Activated CD8-positive, alpha-beta T cell treated with anti-CD3 and anti-CD28 coated beads, Interleukin-2, amount 10 ng/mL, durations not matched to agents 7 days and 5 days (primary cell): ENCODE results near the gene PRR13. TPM values are rescaled to one million over a fixed set of nuclear protein-coding genes. Genes with fewer than 3 reads are reported as not detected.
"Not testable (repeated sequence)": the region's sequence is repeated elsewhere in the genome, so short reads cannot be mapped to it uniquely, and the experiment has no call there.

Experiments used
- ATAC-seq: fragments of 150-1000 bp; cut with Tn5 transposase; one replicate; pipeline ENCODE4 v1.10.0; 2021; ENCODE audit warnings: moderate library complexity
- CTCF ChIA-PET: fragments of 350-600 bp; sonication (Branson Sonifier 250); formaldehyde crosslinking; loops from one replicate; lab custom pipeline; 2021; ENCODE audit warnings: antibody characterized with exemption; lab: Charles Lee
- POLR2A ChIA-PET: fragments of 350-600 bp; sonication (Branson Sonifier 250); formaldehyde crosslinking; loops from one replicate; lab custom pipeline; 2021; ENCODE audit warnings: antibody characterized with exemption; lab: Charles Lee
- DNase-seq: peaks from one replicate; pipeline ENCODE4 v3.0.0-alpha.2; 2020
- H3K27ac Mint-ChIP-seq: one replicate; pipeline ENCODE4 v1.8.0; 2021; ENCODE audit warnings: mild to moderate bottlenecking, mixed read lengths
- H3K27me3 Mint-ChIP-seq: one replicate; pipeline ENCODE4 v1.8.0; 2021; ENCODE audit warnings: low read depth, mixed read lengths
- H3K36me3 Mint-ChIP-seq: one replicate; pipeline ENCODE4 v1.8.0; 2021; ENCODE audit warnings: low read depth, mixed read lengths
- H3K4me1 Mint-ChIP-seq: one replicate; pipeline ENCODE4 v1.8.0; 2021; ENCODE audit warnings: low read depth, mixed read lengths
- H3K4me3 Mint-ChIP-seq: one replicate; pipeline ENCODE4 v1.8.0; 2021; ENCODE audit warnings: mild to moderate bottlenecking, mixed read lengths
- H3K9me3 Mint-ChIP-seq: one replicate; pipeline ENCODE4 v1.8.0; 2022; ENCODE audit warnings: mixed read lengths; ENCODE audit not compliant: insufficient read depth
- total RNA-seq, 2 experiments: library from RNA; stranded (reverse); gene quantifications; one replicate each; pipeline ENCODE4 v1.2.3, GENCODE V29; 2021

The PRR13 gene
- total RNA-seq, 2 experiments from 2014 or later = 220 TPM

DNA sequence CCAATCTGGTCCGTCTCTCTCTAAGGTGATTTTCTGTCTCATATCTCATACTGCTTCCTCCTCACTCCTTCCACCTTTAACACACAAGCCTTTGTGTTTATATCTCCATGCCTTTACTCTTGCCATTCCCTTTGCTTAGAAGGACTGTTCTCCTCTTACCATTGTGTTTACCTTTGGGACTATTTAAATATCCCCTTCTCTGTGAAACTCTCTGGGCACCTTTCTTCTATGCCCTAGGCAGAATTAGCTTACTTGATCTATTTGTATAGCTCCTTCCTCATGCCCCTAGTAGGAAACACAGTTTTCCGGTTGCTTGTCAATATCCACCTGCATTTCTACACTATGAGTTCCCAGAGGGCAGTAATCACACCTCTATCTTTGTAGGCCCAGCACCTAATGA is 21.8 kb upstream of the PRR13 start:
- no peaks in the 10 kb centered on the region for H3K9me3 Mint-ChIP-seq
- POLR2A ChIA-PET = no interaction called here

DNA sequence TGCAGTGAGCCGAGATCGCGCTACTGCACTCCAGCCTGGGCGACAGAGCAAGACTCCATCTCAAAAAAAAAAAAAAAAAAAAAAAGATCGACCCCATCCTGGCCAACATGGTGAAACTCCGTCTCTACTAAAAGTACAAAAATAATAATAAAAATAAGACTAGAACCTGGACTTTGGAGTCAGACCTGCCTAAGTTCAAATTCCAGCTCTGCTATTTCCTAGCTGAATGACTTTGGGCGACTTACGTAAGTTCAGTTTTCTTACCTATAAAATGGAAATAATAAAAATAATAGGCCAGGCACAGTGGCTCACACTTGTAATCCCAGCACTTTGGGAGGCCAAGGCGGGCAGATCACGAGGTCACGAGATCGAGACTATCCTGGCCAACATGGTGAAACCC is 19.3 kb upstream of the PRR13 start:
- H3K9me3 Mint-ChIP-seq, H3K27ac Mint-ChIP-seq, H3K27me3 Mint-ChIP-seq, H3K36me3 Mint-ChIP-seq, H3K4me3 Mint-ChIP-seq, DNase-seq, ATAC-seq: not testable (repeated sequence)
- H3K4me1 Mint-ChIP-seq = peaks cover 15% of the 10 kb centered on the region
- POLR2A ChIA-PET = interaction anchor here (1.8 kb wide), 1 partner anchor 70 kb away, joined by 7 read pairs; no protein-coding TSS in a partner anchor
- CTCF ChIA-PET = interaction anchor here (1.2 to 7.5 kb wide), 4 partner anchors 40 to 263 kb away, joined by 3 to 171 read pairs (median 20); no protein-coding TSS in a partner anchor

More for the DNA sequence above, 21.8 kb upstream of the PRR13 start:
- DNase-seq (no peak), ATAC-seq (no peak)
- Mint-ChIP-seq H3K27me3 (no peaks in the 10 kb centered on the region), H3K4me1 (peaks cover 17% of the 10 kb centered on the region), H3K36me3 (peaks cover 1% of the 10 kb centered on the region), H3K27ac (no peak overlapping the region), H3K4me3 (no peak overlapping the region)
- CTCF ChIA-PET = interaction anchor here (0.7 to 7.5 kb wide), 9 partner anchors 10 to 99 kb away, joined by 3 to 171 read pairs (median 13); partner anchors contain the start of gene AAAS

GRCh38 chr12:53423597-53423996 is 17.9 kb upstream of the PRR13 start, which contains the start of gene AMHR2:
Gene AMHR2, plus strand, starts transcription at chr12:53423855. Its CDS starts 80 bp downstream, at chr12:53423935.
- Mint-ChIP-seq H3K27me3 (no peaks in the 10 kb centered on the region), H3K36me3 (no peaks in the 10 kb centered on the region), H3K9me3 (no peaks in the 10 kb centered on the region), H3K27ac (peak within 1 kb of the TSS; percentile 26), H3K4me3 (no peak within 1 kb of the TSS), H3K4me1 (peaks cover 11% of the 10 kb centered on the region)
- POLR2A ChIA-PET = no interaction called here
- CTCF ChIA-PET = interaction anchor here (0.8 to 7.5 kb wide), 5 partner anchors 69 to 103 kb away, joined by 3 to 171 read pairs (median 3); no protein-coding TSS in a partner anchor
- no peak for DNase-seq
- no peak for ATAC-seq

DNA sequence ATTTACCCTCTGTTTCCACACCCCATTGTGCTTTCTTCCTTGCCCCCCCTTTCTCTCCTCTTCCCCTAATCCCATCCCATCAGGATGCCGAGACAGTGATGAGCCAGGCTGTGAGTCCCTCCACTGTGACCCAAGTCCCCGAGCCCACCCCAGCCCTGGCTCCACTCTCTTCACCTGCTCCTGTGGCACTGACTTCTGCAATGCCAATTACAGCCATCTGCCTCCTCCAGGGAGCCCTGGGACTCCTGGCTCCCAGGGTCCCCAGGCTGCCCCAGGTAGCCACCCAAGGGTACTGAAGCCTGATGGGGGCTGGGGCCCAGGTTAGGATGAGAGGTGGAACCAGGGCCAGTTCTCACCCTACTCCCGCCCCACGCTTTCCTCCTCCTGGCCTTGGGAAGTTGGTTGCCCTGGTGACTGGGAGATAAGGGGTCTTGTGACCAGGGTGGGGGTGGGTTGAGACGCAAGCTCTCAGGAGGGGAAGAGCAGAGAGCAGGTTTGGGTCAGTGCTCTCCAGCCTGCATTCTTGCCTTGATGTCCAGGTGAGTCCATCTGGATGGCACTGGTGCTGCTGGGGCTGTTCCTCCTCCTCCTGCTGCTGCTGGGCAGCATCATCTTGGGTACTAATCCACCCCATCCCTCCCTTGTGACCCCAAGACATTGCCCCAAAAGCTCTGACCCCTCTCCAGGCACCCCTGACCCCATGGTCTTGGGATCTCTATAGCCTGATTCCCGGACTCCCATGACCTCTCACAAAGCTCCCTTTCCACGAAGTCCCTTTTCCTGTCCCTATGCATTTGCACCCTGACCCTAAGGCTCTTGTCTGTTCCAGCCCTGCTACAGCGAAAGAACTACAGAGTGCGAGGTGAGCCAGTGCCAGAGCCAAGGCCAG is 16.7 kb upstream of the PRR13 start:
- ChIA-PET CTCF (interaction anchor here (1.0 to 7.5 kb wide), 6 partner anchors 8 to 266 kb away, joined by 3 to 171 read pairs (median 4); partner anchors contain the start of gene AAAS), POLR2A (interaction anchor here (0.7 to 1.2 kb wide), 2 partner anchors 13 to 100 kb away, joined by 3 read pairs; no protein-coding TSS in a partner anchor)
- Mint-ChIP-seq H3K4me3 (no peak overlapping the region), H3K9me3 (no peaks in the 10 kb centered on the region), H3K27me3 (no peaks in the 10 kb centered on the region), H3K27ac (no peak overlapping the region), H3K36me3 (no peaks in the 10 kb centered on the region), H3K4me1 (peaks cover 11% of the 10 kb centered on the region)
- no peak for ATAC-seq
- DNase-seq = no peak

DNA sequence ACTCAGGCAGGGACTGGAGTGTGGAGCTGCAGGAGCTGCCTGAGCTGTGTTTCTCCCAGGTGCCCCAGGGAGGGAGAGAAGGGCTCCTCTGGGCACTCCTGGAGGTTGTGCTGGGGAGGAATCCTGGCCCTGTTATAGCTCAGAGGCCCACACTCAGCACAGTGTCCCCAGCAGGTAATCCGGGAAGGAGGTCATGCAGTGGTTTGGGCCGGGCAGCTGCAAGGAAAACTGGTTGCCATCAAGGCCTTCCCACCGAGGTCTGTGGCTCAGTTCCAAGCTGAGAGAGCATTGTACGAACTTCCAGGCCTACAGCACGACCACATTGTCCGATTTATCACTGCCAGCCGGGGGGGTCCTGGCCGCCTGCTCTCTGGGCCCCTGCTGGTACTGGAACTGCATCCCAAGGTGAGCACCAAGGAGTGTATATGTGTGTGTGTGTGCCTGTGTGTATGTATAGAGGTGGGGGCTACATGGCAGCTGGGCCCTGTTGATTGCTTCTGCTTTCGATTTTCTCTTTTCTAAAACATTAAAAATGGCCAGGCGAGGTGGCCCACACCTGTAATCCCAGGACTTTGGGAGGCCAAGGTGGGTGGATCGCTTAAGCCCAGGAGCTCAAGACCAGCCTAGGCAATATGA is 15.9 kb upstream of the PRR13 start:
- no peaks in the 10 kb centered on the region for H3K27me3 Mint-ChIP-seq
- peaks cover 10% of the 10 kb centered on the region for H3K4me1 Mint-ChIP-seq
- H3K9me3 Mint-ChIP-seq = no peaks in the 10 kb centered on the region
- POLR2A ChIA-PET = interaction anchor here (1.0 to 1.2 kb wide), 3 partner anchors 15 to 117 kb away, joined by 3 read pairs; no protein-coding TSS in a partner anchor
- DNase-seq (no peak), ATAC-seq (no peak)
- H3K27ac Mint-ChIP-seq = no peak overlapping the region
- CTCF ChIA-PET = interaction anchor here (1.0 to 7.5 kb wide), 6 partner anchors 9 to 266 kb away, joined by 3 to 171 read pairs (median 4); partner anchors contain the start of gene AAAS
- no peak overlapping the region for H3K4me3 Mint-ChIP-seq
- no peaks in the 10 kb centered on the region for H3K36me3 Mint-ChIP-seq

DNA sequence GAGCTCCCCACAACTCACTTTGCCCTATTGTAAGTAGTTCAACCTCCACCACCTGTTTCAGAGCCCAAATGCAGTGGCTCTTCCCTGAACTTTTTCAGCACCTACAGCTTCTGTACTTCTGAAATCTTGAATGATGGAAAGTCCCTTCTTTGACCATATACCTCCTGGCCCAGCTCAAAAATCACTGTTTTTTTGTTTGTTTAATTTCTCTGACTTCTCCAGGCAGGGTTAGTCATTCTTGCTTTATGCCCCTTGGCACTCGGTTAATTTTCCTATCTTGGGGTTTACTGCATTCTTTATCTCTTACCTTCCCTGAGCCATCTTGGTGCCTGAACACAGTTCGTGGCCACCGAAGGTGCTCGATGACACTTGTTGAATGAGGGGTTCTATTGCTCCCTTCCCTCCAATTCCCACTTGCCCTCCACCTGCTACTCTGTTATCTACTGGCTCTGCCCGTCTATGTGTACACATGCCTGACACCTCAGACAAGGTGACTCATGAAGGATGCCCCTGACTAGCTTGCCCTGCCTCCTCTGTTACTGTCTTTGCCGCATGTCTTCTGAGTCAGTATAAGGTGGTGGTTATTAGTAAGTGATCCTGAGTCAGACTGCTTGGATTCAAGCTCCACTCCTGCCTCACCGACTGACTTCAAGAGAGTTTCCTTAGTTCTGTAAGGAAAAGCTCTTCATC is 13.5 kb upstream of the PRR13 start:
- ChIA-PET CTCF (interaction anchor here (0.9 to 2.3 kb wide), 4 partner anchors 46 to 107 kb away, joined by 3 to 16 read pairs (median 4); partner anchors contain the start of gene AAAS), POLR2A (interaction anchor here (1.5 kb wide), 1 partner anchor 48 kb away, joined by 4 read pairs; the partner anchor contains the start of gene SP1)
- no peaks in the 10 kb centered on the region for H3K36me3 Mint-ChIP-seq
- no peak for DNase-seq
- H3K4me3 Mint-ChIP-seq = no peak overlapping the region
- no peak for ATAC-seq
- H3K27ac Mint-ChIP-seq = no peak overlapping the region
- no peaks in the 10 kb centered on the region for H3K27me3 Mint-ChIP-seq
- no peaks in the 10 kb centered on the region for H3K4me1 Mint-ChIP-seq
- no peaks in the 10 kb centered on the region for H3K9me3 Mint-ChIP-seq

- CTCF ChIA-PET = interaction anchor here (1.4 to 2.3 kb wide), 2 partner anchors 76 to 108 kb away, joined by 4 to 16 read pairs; partner anchors contain the start of gene AAAS
- no peaks in the 10 kb centered on the region for H3K9me3 Mint-ChIP-seq
- H3K4me3 Mint-ChIP-seq = no peak overlapping the region
- DNase-seq (no peak), ATAC-seq (no peak)
- no peaks in the 10 kb centered on the region for H3K27me3 Mint-ChIP-seq
- no peak overlapping the region for H3K27ac Mint-ChIP-seq
- H3K4me1 Mint-ChIP-seq = no peaks in the 10 kb centered on the region
- no peaks in the 10 kb centered on the region for H3K36me3 Mint-ChIP-seq
- POLR2A ChIA-PET = interaction anchor here (1.5 kb wide), 1 partner anchor 49 kb away, joined by 4 read pairs; the partner anchor contains the start of gene SP1
These were observed 12.8 kb upstream of the PRR13 start for GRCh38 chr12:53428741-53429140.

GRCh38 chr12:53430116-53430515 is 11.4 kb upstream of the PRR13 start:
- ATAC-seq (no peak), DNase-seq (no peak)
- Mint-ChIP-seq H3K36me3 (no peaks in the 10 kb centered on the region), H3K4me3 (no peak overlapping the region), H3K9me3 (no peaks in the 10 kb centered on the region), H3K4me1 (no peaks in the 10 kb centered on the region), H3K27ac (no peak overlapping the region), H3K27me3 (no peaks in the 10 kb centered on the region)
- ChIA-PET CTCF (interaction anchor here (1.2 to 4.4 kb wide), 3 partner anchors 9 to 109 kb away, joined by 4 to 18 read pairs (median 13); partner anchors contain the start of gene AAAS), POLR2A (no interaction called here)

- ChIA-PET POLR2A (interaction anchor here (1.2 kb wide), 1 partner anchor 10 kb away, joined by 3 read pairs; no protein-coding TSS in a partner anchor), CTCF (interaction anchor here (1.2 to 4.4 kb wide), 3 partner anchors 10 to 110 kb away, joined by 4 to 18 read pairs (median 13); partner anchors contain the start of gene AAAS)
- no peak for ATAC-seq
- H3K27me3 Mint-ChIP-seq = no peaks in the 10 kb centered on the region
- no peaks in the 10 kb centered on the region for H3K36me3 Mint-ChIP-seq
- no peaks in the 10 kb centered on the region for H3K4me1 Mint-ChIP-seq
- H3K9me3 Mint-ChIP-seq = no peaks in the 10 kb centered on the region
- no peak for DNase-seq
- H3K27ac Mint-ChIP-seq = no peak overlapping the region
- H3K4me3 Mint-ChIP-seq = no peak overlapping the region
These were observed 10.3 kb upstream of the PRR13 start for GRCh38 chr12:53431187-53431586.

GRCh38 chr12:53435326-53435725 is 6.2 kb upstream of the PRR13 start:
- POLR2A ChIA-PET = not testable (repeated sequence)

More at GRCh38 chr12:53435326-53435725, 6.2 kb upstream of the PRR13 start:
- H3K9me3 Mint-ChIP-seq, H3K27ac Mint-ChIP-seq, H3K36me3 Mint-ChIP-seq, CTCF ChIA-PET, H3K27me3 Mint-ChIP-seq, ATAC-seq, DNase-seq, H3K4me1 Mint-ChIP-seq, H3K4me3 Mint-ChIP-seq: not testable (repeated sequence)
